HepG2 (cell line): Measurements from ENCODE around the gene NEIL1. TPM values are rescaled to one million over a fixed set of nuclear protein-coding genes. Genes with fewer than 3 reads are reported as not detected.

ENCODE experiments used
- ARID5B ChIP-seq: IDR thresholded peaks from 2 replicates; pipeline ENCODE4 v1.4.0; 2020; ENCODE audit warnings: mild to moderate bottlenecking, missing genetic modification reagents
- CCAR2 ChIP-seq: fragments of 200-400 bp; formaldehyde crosslinking; optimal IDR thresholded peaks from 2 replicates; pipeline ENCODE3; 2018; ENCODE audit warnings: low read depth, mild to moderate bottlenecking, low read length, moderate library complexity
- ISX ChIP-seq: sonication (generic); formaldehyde crosslinking; conservative IDR thresholded peaks from 2 replicates; pipeline ENCODE4 v1.5.0; 2020; ENCODE audit warnings: missing genetic modification reagents
- KDM4B ChIP-seq: sonication (generic); formaldehyde crosslinking; IDR thresholded peaks from 2 replicates; pipeline ENCODE4 v1.4.0; 2020; ENCODE audit warnings: missing genetic modification reagents
- NR0B2 ChIP-seq: sonication (generic); formaldehyde crosslinking; IDR thresholded peaks from 2 replicates; pipeline ENCODE4 v1.4.0; 2020; ENCODE audit warnings: mild to moderate bottlenecking, missing genetic modification reagents
- SOX13 ChIP-seq, 3 experiments: fragments of 450-650 bp in 1 of 3; sonication (generic) in 1 of 3; formaldehyde crosslinking in 1 of 3; IDR thresholded peaks in 2 of 3; conservative IDR thresholded peaks in 1 of 3; 2 replicates each; pipeline versions ENCODE4 v1.5.0 to v1.6.1; 2016 to 2020; ENCODE audit warnings: antibody characterized with exemption in 1 of 3, mild to moderate bottlenecking in 1 of 3, missing compliant biosample characterization in 1 of 3, missing genetic modification reagents in 1 of 3, moderate library complexity in 1 of 3
- SSRP1 ChIP-seq: IDR thresholded peaks from 2 replicates; pipeline ENCODE4 v1.6.1; 2016; ENCODE audit warnings: control low read depth
- TRIM22 ChIP-seq: fragments of 450-650 bp; IDR thresholded peaks from 2 replicates; pipeline ENCODE4 v1.6.1; 2017
- ZC3H4 ChIP-seq: sonication (generic); formaldehyde crosslinking; IDR thresholded peaks from 2 replicates; pipeline ENCODE4 v1.4.0; 2020; ENCODE audit warnings: missing genetic modification reagents, borderline replicate concordance
- ZHX2 ChIP-seq, 2 experiments: sonication (generic) in 1 of 2; formaldehyde crosslinking in 1 of 2; IDR thresholded peaks; 2 replicates each; pipeline versions ENCODE4 v1.6.1 to v1.9.0; 2014 to 2022; ENCODE audit warnings: antibody characterized with exemption in 1 of 2, borderline replicate concordance in 1 of 2, inconsistent platforms in 1 of 2, low read depth in 1 of 2, missing genetic modification reagents in 1 of 2
- ZIK1 ChIP-seq: sonication (generic); formaldehyde crosslinking; IDR thresholded peaks from 2 replicates; pipeline ENCODE4 v1.5.0; 2020; ENCODE audit warnings: mild to moderate bottlenecking, low read depth, missing genetic modification reagents, borderline replicate concordance
- ZNF326 ChIP-seq: sonication (generic); formaldehyde crosslinking; IDR thresholded peaks from 2 replicates; pipeline ENCODE4 v1.4.0; 2020; ENCODE audit warnings: missing genetic modification reagents, borderline replicate concordance
- ZNF414 ChIP-seq: sonication (generic); formaldehyde crosslinking; IDR thresholded peaks from 2 replicates; pipeline ENCODE4 v1.5.0; 2020; ENCODE audit warnings: missing genetic modification reagents
- ZNF598 ChIP-seq: sonication (generic); formaldehyde crosslinking; IDR thresholded peaks from 2 replicates; pipeline ENCODE4 v1.5.1; 2020; ENCODE audit warnings: mild to moderate bottlenecking, missing genetic modification reagents, borderline replicate concordance
- ZNF891 ChIP-seq: sonication (generic); formaldehyde crosslinking; IDR thresholded peaks from 2 replicates; pipeline ENCODE4 v1.5.0; 2020; ENCODE audit warnings: mild to moderate bottlenecking, missing genetic modification reagents
- polyA plus RNA-seq, 8 experiments: library from polyadenylated mRNA; depleted of rRNA in 3 of 8; stranded (reverse) in 7 of 8; unstranded in 1 of 8; fragments of >200 nt; fragmentation: Illumina TruSeq in 4 of 8; extraction: Trizol in 4 of 8; gene quantifications; 2 replicates each; pipeline versions ENCODE4 v1.2.1 to v1.2.3, GENCODE V29; 2011 to 2016; ENCODE audit warnings: low read depth in 4 of 8, missing spikeins in 1 of 8, mixed read lengths in 1 of 8; ENCODE audit not compliant: insufficient read depth in 1 of 8
- total RNA-seq, 5 experiments: library from RNA; depleted of rRNA; stranded (reverse); fragments of >200 nt; fragmentation: Illumina TruSeq; extraction: Trizol; gene quantifications; 2 replicates each; pipeline ENCODE4 v1.2.3, GENCODE V29; 2016; ENCODE audit warnings: low read depth in 1 of 5

Gene NEIL1
- total and polyA plus RNA-seq, 2 of the 13 experiments (the other 11 are each of a cell fraction or from before 2014, with no cell fraction given), result 10.4 to 15.5 TPM

- TF ChIP-seq ZNF598, result no peak
- no peak for TF ChIP-seq ZNF326 (CRISPR knock-in tag)
- TF ChIP-seq ZHX2 (IDR thresholded peaks at IDR 0.05; ENCODE audit: low read depth), result peak; percentile 46; the same call in 1 of the 2 replicates
- TF ChIP-seq ZHX2 (CRISPR knock-in tag; IDR thresholded peaks at IDR 0.05; ENCODE audit: borderline replicate concordance), result no peak
- peak; percentile 65; the same call in 1 of the 2 replicates for TF ChIP-seq ZNF891 (CRISPR knock-in tag)
- peak; percentile 71; the same call in 1 of the 2 replicates for TF ChIP-seq ARID5B (CRISPR knock-in tag)
- 0 out of 2 replicates have a peak, but pooled peaks have one; percentile 46 for TF ChIP-seq NR0B2
- no peak for TF ChIP-seq SOX13 (IDR thresholded peaks at IDR 0.05)
- no peak for TF ChIP-seq SOX13 (CRISPR knock-in tag; conservative IDR thresholded peaks at IDR 0.05 in 1 of 2, IDR thresholded peaks at IDR 0.05 in 1 of 2)
- TF ChIP-seq ZIK1 (CRISPR knock-in tag), result peak; percentile 89; the same call in 1 of the 2 replicates
- no peak for TF ChIP-seq ISX (CRISPR knock-in tag)
- peak; percentile 93; the same call in 1 of the 2 replicates for TF ChIP-seq TRIM22
- no peak for TF ChIP-seq ZNF414 (CRISPR knock-in tag)
- no peak for TF ChIP-seq CCAR2
- peak; percentile 39; the same call in 1 of the 2 replicates for TF ChIP-seq ZC3H4
- TF ChIP-seq KDM4B (CRISPR knock-in tag), result peak; percentile 56; the same call in 1 of the 2 replicates
- TF ChIP-seq SSRP1 (CRISPR knock-in tag), result no peak
Observed at GRCh38 chr15:75335705-75336355, 11.0 kb upstream of the NEIL1 start, which contains the start of gene COMMD4 (continued).
